Stimulated activated CD4-positive, alpha-beta T cell treated with anti-CD3 and anti-CD28 coated beads, TNF-alpha, amount 100 ng/mL, for 1 hour (primary cell): ENCODE results near the gene HLA-E.

Experiments
- DNase-seq, 3 donors: peaks; one replicate each; pipeline ENCODE4 v3.0.0-alpha.2; 2020; ENCODE audit warnings: low read depth in 3 of 3, low spot score in 1 of 3

HLA-E gene

GRCh38 chr6:30533460-30534294 is 44.4 kb downstream of the HLA-E start:
- no peak for DNase-seq

DNA sequence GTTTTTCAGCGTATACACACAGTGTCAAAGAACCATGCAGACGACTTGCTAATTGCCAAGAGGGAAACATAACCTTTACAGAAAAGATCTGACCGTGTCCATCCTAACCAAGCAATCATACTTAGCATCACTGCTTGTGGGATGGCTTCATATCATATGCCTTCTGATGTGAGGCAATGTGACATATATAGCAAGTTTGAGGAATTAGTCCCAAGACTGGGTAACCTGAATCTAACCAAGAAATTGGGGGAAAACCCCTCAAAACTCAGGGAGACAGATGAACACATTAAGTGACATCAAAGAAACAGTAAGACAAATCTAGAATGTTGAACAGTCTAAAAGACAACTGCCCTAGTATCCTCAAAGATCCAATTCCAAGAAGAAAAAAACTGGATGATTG is 48.6 kb downstream of the HLA-E start:
- no peak for DNase-seq

DNA sequence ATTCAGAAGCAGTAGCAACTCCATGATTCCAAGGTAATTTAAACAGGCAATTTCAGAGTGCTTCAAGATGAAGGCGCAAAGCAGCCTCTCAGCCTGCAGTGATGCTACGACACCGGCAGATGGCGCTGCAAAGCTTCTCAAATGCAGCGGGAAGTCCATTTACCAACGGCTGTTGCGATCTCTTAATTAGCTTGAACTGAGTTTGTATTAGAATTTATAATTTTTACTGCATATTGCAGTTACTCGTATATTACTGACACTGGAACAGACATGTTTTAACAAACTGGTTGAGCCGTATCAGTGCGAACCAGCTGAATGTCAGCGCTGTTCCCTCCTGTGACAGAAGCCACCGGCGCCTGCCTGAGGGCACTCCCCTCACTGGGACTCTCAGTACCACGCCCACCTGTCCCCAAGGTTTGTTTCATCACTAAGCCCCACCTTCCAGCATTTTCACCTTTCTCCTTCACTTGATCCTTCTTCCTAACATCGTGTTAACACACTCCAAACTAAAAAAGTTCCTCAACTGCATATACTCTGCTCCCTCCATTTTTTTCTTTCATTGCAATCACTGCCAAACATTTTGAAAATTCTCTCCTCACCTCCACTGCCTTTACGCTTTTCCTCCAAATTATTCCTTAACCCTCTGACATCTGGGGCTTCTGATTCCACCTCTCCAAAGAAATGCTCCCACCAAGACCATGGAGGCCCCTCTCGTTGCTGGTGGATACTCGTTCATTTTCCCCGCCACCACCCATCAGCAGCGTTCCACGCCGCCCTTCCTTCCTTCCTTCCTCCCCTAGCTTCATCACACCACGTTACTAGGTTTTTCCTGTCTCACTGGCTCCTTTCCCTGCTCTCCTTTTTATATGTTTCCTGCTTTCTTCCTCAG is 52.5 kb downstream of the HLA-E start:
- DNase-seq = peak; percentile 62 to 68 (median 67)

DNA sequence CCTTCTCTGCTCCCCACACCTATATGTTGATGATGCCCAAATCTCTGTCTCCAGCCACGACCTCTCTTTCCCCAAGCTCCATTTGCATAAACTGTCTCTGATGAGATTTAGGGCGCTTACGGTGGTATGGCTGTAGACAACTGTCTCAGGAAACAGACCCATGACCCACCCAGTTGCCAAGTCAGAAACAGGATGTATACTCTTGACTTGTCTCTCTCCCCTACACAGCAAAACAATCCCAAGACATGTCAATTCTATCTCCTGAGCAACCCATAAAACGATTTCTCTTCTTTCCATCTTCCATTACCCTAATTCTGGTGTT is 53.1 kb downstream of the HLA-E start:
- DNase-seq = no peak

DNA sequence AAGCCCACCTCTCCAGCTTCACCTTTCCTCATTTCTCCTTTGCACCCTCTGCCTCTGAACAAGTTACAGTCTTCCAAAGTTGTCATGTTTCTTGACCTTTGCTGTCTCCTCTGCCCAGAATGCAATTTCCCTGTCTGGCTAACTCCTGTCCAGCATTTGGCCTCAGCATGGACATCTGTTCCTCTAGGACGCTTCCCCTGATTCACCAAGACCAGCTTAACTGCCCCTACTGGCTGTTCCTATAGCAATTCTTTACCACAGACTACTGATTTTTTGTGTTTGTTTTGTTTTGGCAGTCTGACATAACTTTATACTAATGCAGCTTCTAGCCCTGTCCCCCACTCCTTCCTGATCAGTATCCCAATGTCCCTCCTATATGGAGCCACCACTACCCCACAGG is 53.6 kb downstream of the HLA-E start:
- DNase-seq = no peak
